ENCODE data around the gene FOSL2.

FOSL2 gene

DNA sequence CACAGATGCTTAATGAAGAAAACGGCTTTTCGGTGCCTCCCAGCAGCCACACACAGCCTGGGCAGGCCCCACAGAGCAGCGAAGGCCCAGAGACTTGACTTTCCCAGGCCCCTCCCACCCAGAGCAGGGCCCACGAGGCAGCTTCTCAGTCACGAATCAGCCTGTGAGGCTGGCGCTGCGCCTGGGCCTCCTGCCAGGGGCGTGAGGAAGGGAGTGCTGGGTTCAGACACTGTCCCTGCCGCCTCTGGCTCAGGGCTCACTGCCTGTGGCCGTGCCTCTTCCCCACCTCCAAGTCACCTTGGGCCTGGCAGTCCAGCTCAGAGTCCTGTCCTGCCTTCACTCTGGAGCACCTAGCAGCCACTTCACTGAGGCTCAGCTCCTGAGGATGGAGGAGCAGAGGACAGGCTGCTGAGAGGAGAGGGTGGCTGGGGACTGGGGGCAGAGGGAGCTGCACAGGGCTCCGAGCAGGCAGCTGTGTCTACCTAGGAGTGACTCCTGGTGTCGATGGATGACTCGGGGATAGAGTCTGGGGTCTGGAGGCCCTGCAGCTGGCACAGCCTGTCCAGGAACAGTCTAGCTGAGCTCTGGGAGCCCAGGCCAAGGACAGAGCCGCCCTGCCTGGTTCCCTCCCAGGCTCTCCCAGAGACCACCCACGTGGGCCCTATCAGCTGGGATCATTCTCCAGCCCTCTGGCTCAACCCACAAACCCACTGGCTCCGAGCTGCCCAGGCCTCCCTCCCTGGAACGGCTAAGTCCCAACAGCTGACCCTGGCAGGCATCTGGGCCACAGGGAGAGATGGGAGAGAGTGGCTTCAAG, 36.4 kb upstream of the FOSL2 start:
- no peak overlapping the region for H3K9ac ChIP-seq
- no peaks in the 10 kb centered on the region for H3K27me3 ChIP-seq
- no peaks in the 10 kb centered on the region for H4K20me1 ChIP-seq
- H3K9me3 ChIP-seq: no peaks in the 10 kb centered on the region
- no peak overlapping the region for H3K27ac ChIP-seq
- no peak overlapping the region for H3K4me3 ChIP-seq
- H3K4me2 ChIP-seq: 0 out of 2 replicates have a peak overlapping the region, but pooled peaks have one; percentile 12
- peaks cover 41% of the 10 kb centered on the region for H3K4me1 ChIP-seq
- H3K36me3 ChIP-seq: no peaks in the 10 kb centered on the region
- TF ChIP-seq Cebpa-rat (IDR thresholded peaks at IDR 0.05): no peak

DNA sequence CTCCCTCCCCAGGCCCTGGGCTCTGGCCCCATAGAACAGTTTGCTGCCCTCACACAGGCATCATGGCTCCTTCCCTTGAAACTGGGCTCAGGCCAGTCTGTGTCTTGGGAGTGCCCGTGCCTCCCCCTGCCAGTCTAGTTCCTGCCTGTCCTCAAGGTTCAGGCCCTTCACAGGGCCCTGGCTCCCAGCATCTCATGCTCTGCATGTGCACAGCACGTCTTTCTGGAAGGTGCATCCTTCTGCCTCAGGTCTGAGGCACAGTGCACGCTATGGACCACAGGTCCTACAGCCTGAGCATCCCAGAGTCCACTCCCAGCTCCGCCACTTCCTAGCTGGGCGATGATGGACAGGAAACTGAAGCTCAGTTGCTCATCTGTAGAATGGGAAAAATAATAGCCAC, 35.6 kb upstream of the FOSL2 start:
- H3K9ac ChIP-seq: no peak overlapping the region
- H3K4me2 ChIP-seq: no peak overlapping the region
- no peaks in the 10 kb centered on the region for H3K36me3 ChIP-seq
- H3K9me3 ChIP-seq: no peaks in the 10 kb centered on the region
- no peak overlapping the region for H3K27ac ChIP-seq
- no peak overlapping the region for H3K4me3 ChIP-seq
- peaks cover 49% of the 10 kb centered on the region for H3K4me1 ChIP-seq
- H4K20me1 ChIP-seq: no peaks in the 10 kb centered on the region
- no peak for TF ChIP-seq Cebpa-rat (IDR thresholded peaks at IDR 0.05)
- H3K27me3 ChIP-seq: no peaks in the 10 kb centered on the region

DNA sequence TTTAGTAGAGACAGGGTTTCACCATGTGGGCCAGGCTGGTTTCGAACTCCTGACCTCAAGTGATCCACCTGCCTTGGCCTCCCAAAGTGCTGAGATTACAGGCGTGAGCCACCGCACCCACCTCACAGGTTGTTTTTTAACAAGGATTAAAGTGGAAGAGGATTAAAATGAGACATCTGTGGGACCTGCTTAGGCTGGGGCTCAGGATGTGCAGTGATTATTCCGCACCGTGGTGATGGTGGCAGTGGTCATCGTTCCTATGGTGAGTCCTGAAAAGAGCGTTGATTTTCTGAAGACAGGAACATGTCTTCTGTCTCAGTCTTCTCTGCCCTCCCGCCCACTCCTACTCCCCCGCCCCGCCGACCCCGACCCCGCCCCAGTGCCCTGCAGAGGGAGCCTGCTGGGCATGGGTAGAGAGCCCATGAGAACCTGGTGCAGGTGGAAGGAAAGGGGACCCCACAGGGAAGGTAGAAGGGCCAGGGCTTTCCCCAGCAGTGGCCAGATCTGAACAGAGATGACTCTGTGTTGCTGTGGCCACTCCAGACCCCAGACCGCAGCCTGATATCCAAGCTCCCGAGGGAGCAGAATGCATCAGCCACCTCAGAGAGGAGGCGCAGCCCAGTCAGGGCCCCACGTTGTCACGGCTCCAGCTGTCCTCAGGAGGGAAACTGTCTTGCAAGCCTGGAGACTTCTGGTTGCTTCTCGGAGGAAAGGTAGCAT, 34.5 kb upstream of the FOSL2 start:
- Histone ChIP-seq H3K36me3 (no peaks in the 10 kb centered on the region), H3K4me1 (peaks cover 56% of the 10 kb centered on the region), H3K4me3 (no peak overlapping the region), H3K27ac (peak overlapping the region; percentile 73; the same call in 1 of the 2 replicates), H3K9ac (no peak overlapping the region; the same call in 1 of the 2 replicates), H3K4me2 (peak overlapping the region; percentile 99), H3K27me3 (no peaks in the 10 kb centered on the region), H4K20me1 (no peaks in the 10 kb centered on the region), H3K9me3 (no peaks in the 10 kb centered on the region)
- no peak for TF ChIP-seq Cebpa-rat (IDR thresholded peaks at IDR 0.05)

DNA sequence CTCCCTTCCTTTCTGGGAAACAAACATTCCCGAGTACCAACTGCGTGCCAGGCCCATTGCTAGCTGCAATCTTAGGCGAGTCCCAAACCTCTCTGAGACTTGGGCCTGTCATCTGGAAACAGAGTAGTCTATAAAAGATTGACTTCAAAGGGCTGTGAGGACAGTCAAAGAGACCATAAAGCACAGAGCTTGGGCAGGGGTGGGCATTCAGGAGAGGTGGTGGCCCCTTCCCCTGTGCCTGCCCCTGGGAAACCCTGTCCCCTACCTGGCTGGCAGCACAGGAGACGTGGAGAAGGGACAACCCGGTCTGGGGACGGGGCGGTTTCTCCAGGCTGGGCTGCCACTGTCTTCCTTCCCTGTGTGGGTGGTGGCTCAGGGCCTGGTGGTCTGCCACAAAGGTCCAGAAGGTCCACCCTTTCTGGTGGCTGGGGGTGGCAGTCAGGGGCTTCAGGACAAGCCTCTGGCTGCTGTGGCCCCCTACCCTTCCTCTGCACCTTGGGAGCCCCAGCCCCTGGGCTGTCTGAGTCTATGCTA, 33.9 kb upstream of the FOSL2 start:
- Histone ChIP-seq H3K36me3 (no peaks in the 10 kb centered on the region), H3K27ac (peak overlapping the region; percentile 73), H3K9ac (no peak overlapping the region; the same call in 1 of the 2 replicates), H3K4me2 (peak overlapping the region; percentile 99), H3K4me3 (peak overlapping the region; percentile 44; the same call in 1 of the 2 replicates), H4K20me1 (no peaks in the 10 kb centered on the region), H3K27me3 (no peaks in the 10 kb centered on the region), H3K4me1 (peaks cover 61% of the 10 kb centered on the region), H3K9me3 (no peaks in the 10 kb centered on the region)
- no peak for TF ChIP-seq Cebpa-rat (IDR thresholded peaks at IDR 0.05)

DNA sequence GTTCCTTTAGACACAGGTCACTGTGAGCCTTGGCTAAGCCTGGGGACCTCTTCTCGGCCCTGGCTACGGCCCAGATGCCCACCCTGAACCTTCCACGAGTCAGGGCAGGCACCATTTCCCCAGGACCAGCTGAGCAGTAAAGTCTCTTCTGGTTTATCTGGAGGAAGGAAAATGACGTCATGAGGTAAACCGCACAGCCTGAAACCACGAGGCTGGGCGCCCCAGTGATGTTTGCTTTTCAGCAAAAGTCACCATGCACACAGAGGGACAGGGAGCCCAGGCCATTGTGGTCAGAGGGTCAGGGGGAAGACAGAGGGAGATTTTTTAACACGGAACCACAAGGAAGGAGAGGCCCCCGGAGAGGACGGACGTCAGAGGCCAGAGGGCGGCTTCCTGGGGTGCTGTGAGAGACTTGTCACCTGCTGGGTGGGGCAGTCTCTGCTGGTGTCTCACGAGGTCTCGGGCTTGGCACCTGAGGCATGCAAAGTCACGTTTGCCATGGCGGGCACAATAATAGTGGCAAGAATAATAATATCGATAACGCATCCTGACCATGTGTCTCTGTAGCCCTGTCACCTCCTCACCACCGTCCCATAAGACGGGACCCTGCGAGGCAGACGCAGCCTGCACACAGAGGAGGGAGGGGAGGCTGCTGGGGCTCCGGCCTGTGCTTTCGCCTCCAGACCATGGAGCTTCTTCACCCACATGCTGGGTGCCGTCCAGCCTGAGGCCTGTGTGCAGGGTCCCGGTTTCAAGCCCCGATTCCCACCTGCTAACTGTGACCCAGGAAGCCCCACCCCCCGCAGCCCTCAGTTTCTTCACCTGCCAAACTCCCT, 33.2 kb upstream of the FOSL2 start:
- Histone ChIP-seq H4K20me1 (no peaks in the 10 kb centered on the region), H3K9ac (peak overlapping the region; percentile 8; the same call in 1 of the 2 replicates), H3K9me3 (no peaks in the 10 kb centered on the region), H3K27me3 (no peaks in the 10 kb centered on the region), H3K4me3 (peak overlapping the region; percentile 44), H3K4me2 (peak overlapping the region; percentile 99), H3K36me3 (no peaks in the 10 kb centered on the region), H3K4me1 (peaks cover 66% of the 10 kb centered on the region), H3K27ac (peak overlapping the region; percentile 73)
- no peak for TF ChIP-seq Cebpa-rat (IDR thresholded peaks at IDR 0.05)

DNA sequence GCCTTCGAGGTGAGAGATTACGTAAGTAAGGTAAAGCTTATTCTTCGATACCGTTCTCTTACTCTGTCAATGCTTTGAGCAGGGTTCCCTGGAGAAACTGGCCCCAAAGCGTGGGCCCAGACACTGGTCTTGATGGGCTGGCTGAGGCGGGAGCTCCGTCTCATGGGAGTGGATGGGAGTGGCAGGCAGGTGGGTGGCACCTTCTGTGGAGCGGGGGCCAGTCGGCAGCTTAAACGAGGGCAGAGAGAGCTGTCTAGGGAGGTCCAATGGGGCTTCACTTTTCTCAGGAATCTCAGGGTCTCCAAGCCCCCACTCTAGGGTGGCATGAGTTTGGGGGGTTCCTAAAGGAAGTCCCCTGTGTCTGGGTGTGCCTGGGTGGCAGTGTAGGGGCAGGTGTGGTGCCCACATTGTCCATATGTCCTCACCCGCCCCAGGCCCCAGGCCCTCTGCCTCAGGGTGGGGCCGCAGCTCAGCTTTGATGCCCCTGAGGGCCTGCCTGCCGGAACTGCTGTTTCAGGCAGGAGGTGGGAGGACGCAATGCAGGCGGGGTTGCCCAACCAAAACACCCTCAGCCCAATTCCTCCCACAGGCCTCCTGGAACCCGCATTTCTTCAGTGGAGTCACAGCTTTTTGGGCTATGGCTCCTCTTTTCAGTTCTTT, 32.5 kb upstream of the FOSL2 start:
- H3K36me3 ChIP-seq: no peaks in the 10 kb centered on the region
- H3K9me3 ChIP-seq: no peaks in the 10 kb centered on the region
- H3K9ac ChIP-seq: peak overlapping the region; percentile 8; the same call in 1 of the 2 replicates
- TF ChIP-seq Cebpa-rat (IDR thresholded peaks at IDR 0.05): peak; percentile 52; the same call in 1 of the 2 replicates
- H3K27me3 ChIP-seq: no peaks in the 10 kb centered on the region
- peak overlapping the region; percentile 43 for H3K27ac ChIP-seq
- H3K4me2 ChIP-seq: peak overlapping the region; percentile 99
- no peaks in the 10 kb centered on the region for H4K20me1 ChIP-seq
- H3K4me1 ChIP-seq: peaks cover 73% of the 10 kb centered on the region
- 0 out of 2 replicates have a peak overlapping the region, but pooled peaks have one; percentile 44 for H3K4me3 ChIP-seq

DNA sequence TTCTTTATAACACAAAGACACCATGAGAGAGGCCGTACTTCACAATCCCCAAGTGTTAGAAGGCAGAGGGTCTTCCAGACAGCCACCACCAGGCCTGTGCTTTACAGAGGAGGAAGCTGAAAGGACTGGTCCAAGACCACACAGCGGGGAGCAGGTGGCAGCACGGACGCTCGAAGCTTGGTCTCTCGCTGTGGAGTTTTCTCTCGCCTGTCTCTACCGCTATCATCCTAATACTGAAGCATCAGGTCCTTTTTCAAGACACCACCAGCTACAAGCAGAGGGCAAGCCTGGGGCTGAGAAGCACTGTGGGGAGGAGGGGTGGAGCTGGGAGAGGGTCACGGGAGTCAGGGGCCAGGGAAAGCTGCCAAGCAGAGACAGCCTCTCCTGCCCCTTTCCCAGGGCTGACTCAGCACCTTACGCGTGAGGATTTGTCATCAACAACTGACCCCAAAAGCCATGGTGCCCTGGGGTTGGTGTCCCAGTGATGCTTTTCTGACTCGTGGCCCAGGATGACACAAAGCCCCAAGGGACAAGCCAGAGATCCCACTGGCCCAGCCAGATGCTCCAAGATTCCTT, 31.9 kb upstream of the FOSL2 start:
- Histone ChIP-seq H3K4me1 (peaks cover 79% of the 10 kb centered on the region), H3K4me2 (peak overlapping the region; percentile 99), H3K4me3 (0 out of 2 replicates have a peak overlapping the region, but pooled peaks have one; percentile 44), H3K27me3 (no peaks in the 10 kb centered on the region), H3K9ac (peak overlapping the region; percentile 4; the same call in 1 of the 2 replicates), H3K27ac (peak overlapping the region; percentile 43), H3K9me3 (no peaks in the 10 kb centered on the region), H4K20me1 (no peaks in the 10 kb centered on the region), H3K36me3 (no peaks in the 10 kb centered on the region)
- TF ChIP-seq Cebpa-rat (IDR thresholded peaks at IDR 0.05): no peak

DNA sequence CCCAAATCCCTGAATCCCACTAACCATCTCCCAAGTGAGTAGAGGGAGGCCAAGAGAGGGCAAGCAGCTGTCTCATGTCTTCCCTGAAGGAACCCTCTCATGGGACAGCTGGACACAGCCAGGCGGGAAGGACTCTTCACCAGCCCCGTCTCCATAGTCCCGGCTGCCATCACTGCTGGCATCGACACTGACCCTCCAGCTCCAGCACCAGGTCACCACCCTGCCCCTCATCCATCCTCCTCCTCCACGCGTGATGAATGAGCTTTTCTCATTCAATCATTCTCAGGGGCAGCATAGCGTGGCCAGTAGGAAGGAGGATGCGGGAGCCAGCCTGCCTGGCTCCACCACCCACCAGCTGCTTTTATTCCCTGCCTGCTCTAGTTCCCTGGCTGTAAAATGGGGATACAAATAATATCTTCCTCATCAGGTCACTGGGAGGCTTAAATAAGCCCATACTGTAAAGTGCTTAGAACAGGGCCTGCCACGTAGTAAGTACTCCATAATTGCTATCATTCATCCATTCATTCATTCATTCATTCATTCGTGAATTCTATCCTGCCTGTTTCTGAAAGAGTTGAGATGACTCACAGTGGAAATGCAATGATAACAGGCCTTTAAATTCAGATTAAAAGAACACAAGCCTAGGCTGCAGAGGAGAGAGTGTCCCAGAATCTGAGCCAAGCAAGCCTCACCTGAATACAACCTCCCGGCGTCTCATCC, 30.5 kb upstream of the FOSL2 start:
- TF ChIP-seq Cebpa-rat (IDR thresholded peaks at IDR 0.05): no peak
- Histone ChIP-seq H3K4me1 (peaks cover 83% of the 10 kb centered on the region), H3K4me2 (no peak overlapping the region), H3K36me3 (no peaks in the 10 kb centered on the region), H3K9ac (no peak overlapping the region), H3K4me3 (no peak overlapping the region), H3K27ac (no peak overlapping the region), H3K27me3 (no peaks in the 10 kb centered on the region), H4K20me1 (no peaks in the 10 kb centered on the region), H3K9me3 (no peaks in the 10 kb centered on the region)
